GM11168 (cell line): ENCODE results near the gene NDUFA7.
"Not testable (repeated sequence)": the region's sequence is repeated elsewhere in the genome, so short reads cannot be mapped to it uniquely, and the experiment has no call there.

ENCODE experiments used
- in situ Hi-C: fragments of 300-500 bp; cut with MboI; formaldehyde crosslinking; loops from one replicate; pipeline ENCODE4 v1.12.0; 2022; ENCODE audit warnings: low sequenced_read_pairs; ENCODE audit not compliant: unreplicated experiment

Gene NDUFA7

GRCh38 chr19:8302357-8302691 is 18.9 kb downstream of the NDUFA7 start:
- in situ Hi-C loops = no loop called here

GRCh38 chr19:8291337-8291736 is 29.8 kb downstream of the NDUFA7 start:
- in situ Hi-C loops = not testable (repeated sequence)

- in situ Hi-C loops = not testable (repeated sequence)
Observed at GRCh38 chr19:8276508-8276907, 44.7 kb downstream of the NDUFA7 start.

- in situ Hi-C loops = no loop called here
Observed at GRCh38 chr19:8269724-8270123, 51.5 kb downstream of the NDUFA7 start.

GRCh38 chr19:8265872-8266271 is 55.3 kb downstream of the NDUFA7 start:
- in situ Hi-C loops = no loop called here

- in situ Hi-C loops = not testable (repeated sequence)
Observed at GRCh38 chr19:8264248-8264647, 56.9 kb downstream of the NDUFA7 start.

- in situ Hi-C loops = no loop called here
Observed at GRCh38 chr19:8262431-8262830, 58.7 kb downstream of the NDUFA7 start.

GRCh38 chr19:8261881-8262280 is 59.3 kb downstream of the NDUFA7 start:
- in situ Hi-C loops = no loop called here

GRCh38 chr19:8261347-8261746 is 59.8 kb downstream of the NDUFA7 start:
- in situ Hi-C loops = no loop called here
